ENCODE data around the gene KNCN. TPM values are rescaled to one million over a fixed set of nuclear protein-coding genes. Genes with fewer than 3 reads are reported as not detected.

KNCN gene
- total RNA-seq, 2 experiments from 2014 or later: not detected

- POLR2A ChIA-PET: no interaction called here
- CTCF ChIA-PET: interaction anchor here (0.6 kb wide), 1 partner anchor 173 kb away, joined by 3 read pairs; no protein-coding TSS in a partner anchor
These were observed 18.7 kb upstream of the KNCN start for GRCh38 chr1:46569884-46570725.

- ChIA-PET POLR2A (no interaction called here), CTCF (no interaction called here)
These were observed 17.7 kb upstream of the KNCN start for GRCh38 chr1:46569116-46569515.

GRCh38 chr1:46568461-46568891 lies 17.0 kb upstream of the KNCN start:
- ChIA-PET POLR2A (no interaction called here), CTCF (no interaction called here)

- CTCF ChIA-PET: no interaction called here
- POLR2A ChIA-PET: no interaction called here
These were observed 11.9 kb upstream of the KNCN start for GRCh38 chr1:46563341-46563740.

- ChIA-PET POLR2A (no interaction called here), CTCF (interaction anchor here (0.7 kb wide), 1 partner anchor 19 kb away, joined by 4 read pairs; no protein-coding TSS in a partner anchor)
These were observed 11.1 kb upstream of the KNCN start for GRCh38 chr1:46562498-46562897.

GRCh38 chr1:46558966-46559365 lies 7.5 kb upstream of the KNCN start:
- CTCF ChIA-PET: interaction anchor here (1.1 kb wide), 1 partner anchor 24 kb away, joined by 3 read pairs; no protein-coding TSS in a partner anchor
- POLR2A ChIA-PET: no interaction called here

- ChIA-PET POLR2A (no interaction called here), CTCF (interaction anchor here (1.1 kb wide), 1 partner anchor 24 kb away, joined by 3 read pairs; no protein-coding TSS in a partner anchor)
These were observed 6.9 kb upstream of the KNCN start for GRCh38 chr1:46558141-46558963.

- ChIA-PET POLR2A (no interaction called here), CTCF (no interaction called here)
These were observed 6.0 kb upstream of the KNCN start for GRCh38 chr1:46557403-46557802.

GRCh38 chr1:46556822-46557221 lies 5.4 kb upstream of the KNCN start:
- POLR2A ChIA-PET: no interaction called here
- CTCF ChIA-PET: no interaction called here

GRCh38 chr1:46555826-46556619 lies 4.6 kb upstream of the KNCN start:
- CTCF ChIA-PET: no interaction called here
- POLR2A ChIA-PET: no interaction called here

- ChIA-PET CTCF (interaction anchor here (0.6 kb wide), 1 partner anchor 780 kb away, joined by 3 read pairs; no protein-coding TSS in a partner anchor), POLR2A (no interaction called here)
These were observed 3.3 kb upstream of the KNCN start for GRCh38 chr1:46554597-46555381.

- ChIA-PET CTCF (interaction anchor here (0.6 kb wide), 1 partner anchor 779 kb away, joined by 3 read pairs; no protein-coding TSS in a partner anchor), POLR2A (no interaction called here)
These were observed 2.8 kb upstream of the KNCN start for GRCh38 chr1:46554236-46554596.

GRCh38 chr1:46553506-46553905 lies 2.1 kb upstream of the KNCN start:
- ChIA-PET POLR2A (no interaction called here), CTCF (no interaction called here)

GRCh38 chr1:46552357-46553237 lies 1.1 kb upstream of the KNCN start:
- ChIA-PET CTCF (no interaction called here), POLR2A (no interaction called here)

GRCh38 chr1:46550751-46551231 lies 656 bp downstream of the KNCN start:
- CTCF ChIA-PET: no interaction called here
- POLR2A ChIA-PET: no interaction called here

- CTCF ChIA-PET: interaction anchor here (1.5 kb wide), 1 partner anchor 72 kb away, joined by 3 read pairs; no protein-coding TSS in a partner anchor
- POLR2A ChIA-PET: no interaction called here
These were observed 1.5 kb downstream of the KNCN start for GRCh38 chr1:46549697-46550681.

All from activated CD8-positive, alpha-beta memory T cell treated with anti-CD3 and anti-CD28 coated beads for 36 hours (primary cell).